ENCODE data around the gene PLA2G2D.

GRCh38 chr1:20137055-20137454 lies 17.7 kb upstream of the PLA2G2D start:
- TF ChIP-seq REST (IDR thresholded peaks at IDR 0.05; ENCODE audit: insufficient read depth in 1 of 2, low read depth in 2 of 2, low read length in 2 of 2): no peak
- TF ChIP-seq POLR2AphosphoS5 (IDR thresholded peaks at IDR 0.05; ENCODE audit: low read depth, low read length): no peak
- TF ChIP-seq TAF1 (IDR thresholded peaks at IDR 0.05; ENCODE audit: borderline replicate concordance, insufficient read depth, low read length): no peak
- no peak for TF ChIP-seq SIN3A (IDR thresholded peaks at IDR 0.05; ENCODE audit: borderline replicate concordance, insufficient read depth, low read length)
- no peak for TF ChIP-seq FOXP2 (optimal IDR thresholded peaks at IDR 0.05; ENCODE audit: borderline replicate concordance, extremely low read depth, extremely low read length, insufficient read depth)
